ENCODE measurements around the gene SLC25A21. TPM values are rescaled to one million over a fixed set of nuclear protein-coding genes. Genes with fewer than 3 reads are reported as not detected.

The SLC25A21 gene
- total RNA-seq, 6 experiments from 2014 or later, result 0.09 to 0.37 (median 0.18) TPM; not detected in 1

- DNase-seq (no peak), ATAC-seq (no peak)
- intact Hi-C loops (cut with DNase I), result no loop called here
- WGBS (ENCODE audit: insufficient coverage, low coverage, low lambda C conversion rate, missing lambda C conversion rate), result 69% methylated on average over 1 of the region's 1 CpG
- Histone ChIP-seq H3K27me3 (no peaks in the 10 kb centered on the region), H3K4me3 (no peak overlapping the region), H3K27ac (no peak overlapping the region), H3K4me1 (no peaks in the 10 kb centered on the region), H3K36me3 (no peaks in the 10 kb centered on the region), H3K9me3 (no peaks in the 10 kb centered on the region)
- TF ChIP-seq POLR2A (IDR thresholded peaks at IDR 0.05) (no peak), CTCF (IDR thresholded peaks at IDR 0.05) (no peak)
Observed at GRCh38 chr14:37115406-37115805, 57.0 kb downstream of the SLC25A21 start.

- no peak for DNase-seq
- WGBS (ENCODE audit: insufficient coverage, low coverage, low lambda C conversion rate, missing lambda C conversion rate), result 59% methylated on average over 3 of the region's 3 CpGs
Observed at GRCh38 chr14:37114559-37114958, 57.8 kb downstream of the SLC25A21 start.

GRCh38 chr14:37114002-37114401 lies 58.4 kb downstream of the SLC25A21 start:
- Histone ChIP-seq H3K27ac (no peak overlapping the region), H3K9me3 (no peaks in the 10 kb centered on the region), H3K4me1 (no peaks in the 10 kb centered on the region), H3K36me3 (no peaks in the 10 kb centered on the region), H3K27me3 (no peaks in the 10 kb centered on the region), H3K4me3 (no peak overlapping the region)
- TF ChIP-seq CTCF (IDR thresholded peaks at IDR 0.05) (no peak), POLR2A (IDR thresholded peaks at IDR 0.05) (no peak)
- DNase-seq (no peak), ATAC-seq (no peak)
- intact Hi-C loops (cut with DNase I), result no loop called here
- WGBS (ENCODE audit: insufficient coverage, low coverage, low lambda C conversion rate, missing lambda C conversion rate), result 96% methylated on average over 3 of the region's 3 CpGs

More at GRCh38 chr14:37114559-37114958, 57.8 kb downstream of the SLC25A21 start:
- H3K27ac ChIP-seq, result no peak overlapping the region
- no peak for TF ChIP-seq CTCF (IDR thresholded peaks at IDR 0.05)
- TF ChIP-seq POLR2A (IDR thresholded peaks at IDR 0.05), result no peak
- no peaks in the 10 kb centered on the region for H3K36me3 ChIP-seq
- no peak overlapping the region for H3K4me3 ChIP-seq
- H3K9me3 ChIP-seq, result no peaks in the 10 kb centered on the region
- intact Hi-C loops (cut with DNase I), result no loop called here
- no peak for ATAC-seq
- no peaks in the 10 kb centered on the region for H3K27me3 ChIP-seq
- no peaks in the 10 kb centered on the region for H3K4me1 ChIP-seq

DNA sequence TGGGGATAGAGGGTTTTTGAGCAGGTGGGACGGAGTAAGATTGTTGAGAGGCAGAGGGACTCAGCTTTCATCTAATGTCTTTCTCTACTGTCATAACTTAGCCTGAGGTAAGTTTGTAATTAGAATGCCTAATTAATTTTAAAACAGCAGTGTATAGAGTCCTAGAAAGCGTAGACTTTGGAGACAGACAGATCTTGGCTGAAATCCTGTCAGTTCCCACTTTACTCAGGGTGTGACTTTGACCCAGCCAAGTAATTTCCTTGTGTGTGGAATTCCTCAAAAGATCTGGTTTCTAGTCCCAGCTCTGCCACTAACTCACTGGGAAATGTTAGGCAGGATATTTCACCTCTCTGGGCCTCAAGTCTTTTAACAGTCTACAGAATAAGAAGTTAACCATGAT lies 74.3 kb downstream of the SLC25A21 start:
- Histone ChIP-seq H3K36me3 (no peaks in the 10 kb centered on the region), H3K27me3 (no peaks in the 10 kb centered on the region), H3K27ac (no peak overlapping the region), H3K9me3 (no peaks in the 10 kb centered on the region), H3K4me1 (no peaks in the 10 kb centered on the region), H3K4me3 (no peak overlapping the region)
- TF ChIP-seq POLR2A (IDR thresholded peaks at IDR 0.05), result no peak
- intact Hi-C loops (cut with DNase I), result no loop called here
- DNase-seq (no peak), ATAC-seq (no peak)
- 83% methylated on average over 2 of the region's 2 CpGs for WGBS (ENCODE audit: insufficient coverage, low coverage, low lambda C conversion rate, missing lambda C conversion rate)

DNA sequence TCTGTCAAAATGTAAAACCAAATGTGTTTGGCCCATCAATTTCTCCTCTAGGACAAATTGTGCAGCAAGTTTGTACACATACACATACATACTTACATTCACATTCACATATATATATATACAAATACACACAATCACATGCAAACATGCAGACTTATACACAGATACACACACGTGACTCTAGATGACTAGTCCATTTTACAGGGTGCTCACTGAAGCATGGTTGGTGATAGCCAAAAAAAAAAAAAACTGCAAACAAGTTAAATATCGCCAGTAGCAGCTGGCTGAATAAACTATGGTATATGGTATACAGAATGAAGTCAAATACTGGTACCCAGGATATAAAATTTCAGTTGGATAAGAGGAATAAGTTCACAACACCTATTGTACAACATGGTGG lies 77.9 kb downstream of the SLC25A21 start:
- Histone ChIP-seq H3K36me3 (no peaks in the 10 kb centered on the region), H3K9me3 (no peaks in the 10 kb centered on the region), H3K4me1 (no peaks in the 10 kb centered on the region), H3K27me3 (no peaks in the 10 kb centered on the region), H3K4me3 (no peak overlapping the region), H3K27ac (no peak overlapping the region)
- ATAC-seq (no peak), DNase-seq (no peak)
- 70% methylated on average over 2 of the region's 2 CpGs for WGBS (ENCODE audit: insufficient coverage, low coverage, low lambda C conversion rate, missing lambda C conversion rate)
- intact Hi-C loops (cut with DNase I), result no loop called here
- TF ChIP-seq CTCF (IDR thresholded peaks at IDR 0.05) (no peak), POLR2A (IDR thresholded peaks at IDR 0.05) (no peak)
